ENCODE measurements around the gene TRIM71.

Gene TRIM71

DNA sequence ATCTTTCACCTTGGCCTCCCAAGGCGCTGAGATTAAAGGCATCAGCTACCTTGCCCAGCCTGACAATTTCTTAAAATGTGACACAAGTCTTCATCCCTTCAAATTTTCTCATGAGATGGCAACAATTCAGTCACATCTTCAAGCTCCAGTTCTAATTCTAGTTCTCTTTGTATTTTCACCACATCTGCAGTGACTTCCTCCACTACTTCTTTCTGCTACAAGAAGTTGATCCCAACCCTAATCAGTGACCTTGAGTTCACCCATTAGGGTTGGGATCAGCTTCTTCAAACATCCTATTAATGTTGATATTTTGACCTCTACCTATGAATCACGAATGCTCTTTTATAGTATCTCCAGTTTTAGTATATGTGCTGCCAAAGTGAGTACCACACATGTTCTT, 59.8 kb downstream of the TRIM71 start:
- DNase-seq = no peak
- Histone ChIP-seq H3K36me3 (no peaks in the 10 kb centered on the region), H3K4me3 (ENCODE audit: low read depth, low read length) (no peak overlapping the region), H3K9me3 (no peaks in the 10 kb centered on the region), H3K27me3 (no peaks in the 10 kb centered on the region), H3K4me1 (no peaks in the 10 kb centered on the region)
- TF ChIP-seq, protein P1, sequence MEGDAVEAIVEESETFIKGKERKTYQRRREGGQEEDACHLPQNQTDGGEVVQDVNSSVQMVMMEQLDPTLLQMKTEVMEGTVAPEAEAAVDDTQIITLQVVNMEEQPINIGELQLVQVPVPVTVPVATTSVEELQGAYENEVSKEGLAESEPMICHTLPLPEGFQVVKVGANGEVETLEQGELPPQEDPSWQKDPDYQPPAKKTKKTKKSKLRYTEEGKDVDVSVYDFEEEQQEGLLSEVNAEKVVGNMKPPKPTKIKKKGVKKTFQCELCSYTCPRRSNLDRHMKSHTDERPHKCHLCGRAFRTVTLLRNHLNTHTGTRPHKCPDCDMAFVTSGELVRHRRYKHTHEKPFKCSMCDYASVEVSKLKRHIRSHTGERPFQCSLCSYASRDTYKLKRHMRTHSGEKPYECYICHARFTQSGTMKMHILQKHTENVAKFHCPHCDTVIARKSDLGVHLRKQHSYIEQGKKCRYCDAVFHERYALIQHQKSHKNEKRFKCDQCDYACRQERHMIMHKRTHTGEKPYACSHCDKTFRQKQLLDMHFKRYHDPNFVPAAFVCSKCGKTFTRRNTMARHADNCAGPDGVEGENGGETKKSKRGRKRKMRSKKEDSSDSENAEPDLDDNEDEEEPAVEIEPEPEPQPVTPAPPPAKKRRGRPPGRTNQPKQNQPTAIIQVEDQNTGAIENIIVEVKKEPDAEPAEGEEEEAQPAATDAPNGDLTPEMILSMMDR (IDR thresholded peaks at IDR 0.05; ENCODE audit: low read depth, low read length) = no peak

DNA sequence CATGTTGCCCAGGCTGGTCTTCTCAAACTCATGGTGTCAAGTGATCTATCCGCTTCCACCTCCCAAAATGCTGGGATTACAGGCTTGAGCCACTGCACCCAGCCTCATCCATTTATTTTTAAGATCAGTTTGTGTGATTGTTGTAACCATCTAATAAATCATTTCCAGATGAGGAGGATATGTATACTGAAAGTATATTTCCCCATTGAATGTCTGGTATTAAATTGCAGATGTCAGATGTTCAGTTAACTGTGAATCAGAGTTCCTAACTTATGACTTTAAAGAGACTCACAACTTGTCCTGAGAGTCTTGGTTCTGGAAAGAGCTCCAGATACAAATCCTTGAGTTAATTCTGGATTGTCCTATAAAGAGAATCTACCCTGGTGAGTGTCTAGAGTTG, 62.4 kb downstream of the TRIM71 start:
- H3K36me3 ChIP-seq = no peaks in the 10 kb centered on the region
- TF ChIP-seq, protein P1 (IDR thresholded peaks at IDR 0.05; ENCODE audit: low read depth, low read length) = no peak

DNA sequence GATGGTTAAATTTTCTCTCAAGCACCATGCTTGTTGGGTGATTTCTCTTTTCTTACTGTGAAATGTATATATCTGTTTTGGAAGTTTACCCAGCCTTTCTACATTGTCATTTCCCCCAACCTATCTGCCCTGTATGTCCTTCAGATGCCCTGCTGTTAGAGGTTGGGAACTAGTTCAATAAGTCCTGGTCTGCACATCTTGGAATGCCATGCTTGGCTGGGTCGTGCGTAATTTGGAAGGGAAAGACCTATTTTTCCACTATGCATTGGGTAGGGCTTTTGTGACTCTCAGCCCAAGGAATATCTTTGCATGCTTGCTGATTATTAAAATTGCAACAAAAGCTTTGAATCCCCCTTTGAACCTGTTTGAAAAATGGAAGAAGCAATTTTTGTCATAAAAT, 63.8 kb downstream of the TRIM71 start:
- TF ChIP-seq, protein P1 (IDR thresholded peaks at IDR 0.05; ENCODE audit: low read depth, low read length) = no peak
- no peak for DNase-seq
- no peaks in the 10 kb centered on the region for H3K4me1 ChIP-seq
- H3K4me3 ChIP-seq (ENCODE audit: low read depth, low read length) = no peak overlapping the region
- no peaks in the 10 kb centered on the region for H3K9me3 ChIP-seq
- H3K27me3 ChIP-seq = no peaks in the 10 kb centered on the region
- H3K36me3 ChIP-seq = no peaks in the 10 kb centered on the region

More for the DNA sequence above, 62.4 kb downstream of the TRIM71 start:
- H3K27me3 ChIP-seq = no peaks in the 10 kb centered on the region
- H3K4me1 ChIP-seq = no peaks in the 10 kb centered on the region
- H3K9me3 ChIP-seq = no peaks in the 10 kb centered on the region
- no peak overlapping the region for H3K4me3 ChIP-seq (ENCODE audit: low read depth, low read length)
- no peak for DNase-seq

DNA sequence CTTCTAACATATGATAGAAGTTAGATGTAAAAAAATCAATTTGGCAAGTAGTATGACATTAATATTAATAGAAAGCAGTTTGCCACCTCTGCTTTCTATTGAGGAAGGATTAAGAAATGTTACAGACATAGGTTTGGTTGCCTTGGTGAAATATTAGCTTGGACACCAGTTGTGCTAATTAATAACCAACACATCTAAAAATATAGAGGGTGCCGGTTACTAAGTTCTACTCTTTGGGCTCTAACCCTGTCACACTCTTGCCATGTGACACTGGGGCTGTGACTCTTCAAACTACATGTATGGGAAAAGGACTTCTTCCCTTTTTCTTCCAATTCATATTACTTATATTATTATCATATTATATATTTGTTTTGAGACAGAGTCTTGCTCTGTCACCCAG, 64.4 kb downstream of the TRIM71 start:
- DNase-seq = no peak
- no peaks in the 10 kb centered on the region for H3K27me3 ChIP-seq
- no peaks in the 10 kb centered on the region for H3K36me3 ChIP-seq
- H3K4me3 ChIP-seq (ENCODE audit: low read depth, low read length) = no peak overlapping the region
- no peaks in the 10 kb centered on the region for H3K9me3 ChIP-seq
- no peaks in the 10 kb centered on the region for H3K4me1 ChIP-seq
- TF ChIP-seq, protein P1 (IDR thresholded peaks at IDR 0.05; ENCODE audit: low read depth, low read length) = no peak

DNA sequence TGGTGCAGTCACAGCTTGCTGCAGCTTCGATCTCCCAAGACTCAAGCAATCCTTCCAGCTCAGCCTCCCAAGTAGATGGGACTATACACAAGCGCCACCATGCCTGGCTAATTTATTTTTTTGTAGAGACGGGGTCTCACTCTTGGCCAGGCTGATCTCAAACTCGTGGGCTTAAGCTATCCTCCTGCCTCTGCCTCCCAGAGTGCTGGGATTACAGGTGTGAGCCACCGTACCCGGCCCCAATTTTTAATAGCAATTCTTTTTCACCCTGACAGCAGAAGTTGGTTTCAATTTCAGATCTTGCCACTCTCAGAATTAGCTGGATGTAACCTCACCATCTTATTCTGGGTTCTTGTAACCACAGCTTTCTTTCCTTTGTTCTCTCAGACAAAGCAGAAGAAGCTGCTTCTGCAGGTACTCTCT, 64.8 kb downstream of the TRIM71 start:
- Histone ChIP-seq H3K4me3 (ENCODE audit: low read depth, low read length) (no peak overlapping the region), H3K27me3 (no peaks in the 10 kb centered on the region), H3K36me3 (no peaks in the 10 kb centered on the region), H3K9me3 (no peaks in the 10 kb centered on the region), H3K4me1 (no peaks in the 10 kb centered on the region)
- DNase-seq = no peak
- TF ChIP-seq, protein P1 (IDR thresholded peaks at IDR 0.05; ENCODE audit: low read depth, low read length) = no peak

DNA sequence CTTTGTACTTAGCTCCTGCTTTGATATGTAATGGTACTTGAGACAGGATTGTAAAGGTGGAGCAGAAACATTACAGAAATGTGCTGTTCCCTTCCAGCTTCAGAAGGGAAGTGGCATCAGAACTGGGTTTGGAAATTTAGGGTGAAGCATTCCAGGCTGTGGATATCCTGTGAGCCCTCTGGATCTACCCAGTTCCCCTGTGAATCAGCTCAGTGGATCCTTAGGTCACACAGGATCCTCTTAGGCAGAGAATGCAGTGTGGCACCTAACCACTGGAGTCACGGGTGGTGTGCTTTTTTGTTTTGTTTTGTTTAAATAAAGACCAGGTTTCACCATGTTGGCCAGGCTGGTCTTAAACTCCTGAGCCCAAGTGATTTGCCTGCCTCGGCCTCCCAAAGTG, 66.0 kb downstream of the TRIM71 start:
- TF ChIP-seq, protein P1 (IDR thresholded peaks at IDR 0.05; ENCODE audit: low read depth, low read length) = no peak
- no peak overlapping the region for H3K4me3 ChIP-seq (ENCODE audit: low read depth, low read length)
- H3K27me3 ChIP-seq = no peaks in the 10 kb centered on the region
- no peaks in the 10 kb centered on the region for H3K4me1 ChIP-seq
- H3K36me3 ChIP-seq = no peaks in the 10 kb centered on the region
- DNase-seq = no peak
- no peaks in the 10 kb centered on the region for H3K9me3 ChIP-seq

All from BE2C (cell line).